ENCODE measurements around the gene KAZN.

The KAZN gene

GRCh38 chr1:14812189-14812588 is 213.7 kb downstream of the KAZN start:
- TF ChIP-seq ZBTB7A (IDR thresholded peaks at IDR 0.05; ENCODE audit: low read depth) = no peak
- no peak for TF ChIP-seq TCF12 (IDR thresholded peaks at IDR 0.05; ENCODE audit: low read depth)
- no peak for TF ChIP-seq CREB1 (IDR thresholded peaks at IDR 0.05; ENCODE audit: low read depth)
- TF ChIP-seq CEBPB (IDR thresholded peaks at IDR 0.05) = no peak
- no peak for TF ChIP-seq RAD21 (IDR thresholded peaks at IDR 0.05; ENCODE audit: low read depth)
- TF ChIP-seq EGR1 (IDR thresholded peaks at IDR 0.05) = no peak
- TF ChIP-seq TEAD4 (IDR thresholded peaks at IDR 0.05) = no peak
- TF ChIP-seq, protein P1, sequence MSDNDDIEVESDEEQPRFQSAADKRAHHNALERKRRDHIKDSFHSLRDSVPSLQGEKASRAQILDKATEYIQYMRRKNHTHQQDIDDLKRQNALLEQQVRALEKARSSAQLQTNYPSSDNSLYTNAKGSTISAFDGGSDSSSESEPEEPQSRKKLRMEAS (IDR thresholded peaks at IDR 0.05) = no peak
- no peak for TF ChIP-seq USF1 (IDR thresholded peaks at IDR 0.05)
- TF ChIP-seq EP300 (IDR thresholded peaks at IDR 0.05; ENCODE audit: borderline replicate concordance) = no peak
- no peak for TF ChIP-seq REST (IDR thresholded peaks at IDR 0.05; ENCODE audit: low read depth)
- no peak for TF ChIP-seq FOXM1 (IDR thresholded peaks at IDR 0.05; ENCODE audit: borderline replicate concordance, low read depth)
- no peak for TF ChIP-seq TAF1 (IDR thresholded peaks at IDR 0.05; ENCODE audit: low read depth)
- TF ChIP-seq YY1 (IDR thresholded peaks at IDR 0.05; ENCODE audit: low read depth) = no peak
- no peak for TF ChIP-seq NFIC (IDR thresholded peaks at IDR 0.05)

DNA sequence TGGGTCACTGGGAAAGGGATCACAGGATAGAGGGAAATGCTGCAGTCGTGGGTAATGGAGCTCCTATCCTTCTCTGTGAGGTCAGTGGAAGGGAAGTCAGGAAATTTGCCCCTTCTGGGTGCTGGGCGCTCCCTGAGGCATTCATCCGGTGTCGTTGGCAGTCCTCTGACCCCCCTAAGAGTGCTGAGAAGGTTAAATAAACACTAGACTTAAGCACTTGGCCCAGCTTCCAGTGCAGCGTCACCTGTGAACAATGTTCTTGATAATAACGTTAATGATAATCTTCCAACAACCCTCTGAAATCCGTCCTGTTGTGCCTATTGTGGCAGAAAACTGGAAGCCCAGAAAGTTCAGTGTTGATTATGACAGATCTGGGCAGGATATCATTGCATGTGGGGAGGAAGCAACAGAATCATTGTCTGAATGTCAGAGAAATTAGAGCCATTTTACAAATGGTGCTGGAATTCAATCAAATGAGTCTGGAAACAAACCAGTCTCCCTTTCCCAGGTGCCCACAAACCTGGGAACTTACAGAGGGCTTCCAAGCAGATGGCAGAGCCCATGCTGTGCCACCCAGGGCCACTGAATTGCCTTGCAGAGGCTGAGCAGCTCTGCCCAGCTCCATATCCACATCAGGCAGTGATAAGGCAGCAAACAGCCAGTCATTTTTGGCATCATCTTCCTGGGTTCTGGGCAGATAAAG is 216.8 kb downstream of the KAZN start:
- TF ChIP-seq REST (IDR thresholded peaks at IDR 0.05; ENCODE audit: low read depth) = no peak
- TF ChIP-seq, protein P1 (IDR thresholded peaks at IDR 0.05) = no peak

- TF ChIP-seq FOXM1 (IDR thresholded peaks at IDR 0.05; ENCODE audit: borderline replicate concordance, low read depth) (no peak), TCF12 (IDR thresholded peaks at IDR 0.05; ENCODE audit: low read depth) (no peak), EGR1 (IDR thresholded peaks at IDR 0.05) (no peak), TEAD4 (IDR thresholded peaks at IDR 0.05) (no peak), RAD21 (IDR thresholded peaks at IDR 0.05; ENCODE audit: low read depth) (no peak), NFIC (IDR thresholded peaks at IDR 0.05) (no peak), USF1 (IDR thresholded peaks at IDR 0.05) (no peak), YY1 (IDR thresholded peaks at IDR 0.05; ENCODE audit: low read depth) (no peak), TAF1 (IDR thresholded peaks at IDR 0.05; ENCODE audit: low read depth) (no peak), REST (IDR thresholded peaks at IDR 0.05; ENCODE audit: low read depth) (no peak), CREB1 (IDR thresholded peaks at IDR 0.05; ENCODE audit: low read depth) (no peak)
- TF ChIP-seq, protein P1 (IDR thresholded peaks at IDR 0.05) = no peak
Measured at GRCh38 chr1:14817223-14818170, 219.0 kb downstream of the KAZN start.
